HCT116 (cell line): ENCODE results near the gene PABPC3.

Experiments
- JUND ChIP-seq: IDR thresholded peaks from 2 replicates; pipeline ENCODE4 v1.6.1; 2012
- POLR2A ChIP-seq: IDR thresholded peaks from 2 replicates; pipeline ENCODE4 v1.7.0; 2011; ENCODE audit warnings: borderline replicate concordance; ENCODE audit not compliant: insufficient read depth, insufficient read length; ENCODE audit errors: extremely low read depth
- SP1 ChIP-seq: IDR thresholded peaks from 2 replicates; pipeline ENCODE4 v1.6.1; 2012; ENCODE audit warnings: low read depth
- TCF7L2 ChIP-seq: IDR thresholded peaks from 2 replicates; pipeline ENCODE4 v1.7.0; 2011; ENCODE audit warnings: borderline replicate concordance, inconsistent platforms; ENCODE audit not compliant: insufficient read depth, insufficient read length; ENCODE audit errors: extremely low read depth
- TF ChIP-seq, protein P1 (sequence below), 3 experiments: fragments of 200-600 bp in 1 of 3; sonication (generic) in 1 of 3; IDR thresholded peaks in 2 of 3; conservative IDR thresholded peaks in 1 of 3; 2 replicates each; pipeline ENCODE4 v1.5.1; 2012 to 2017; ENCODE audit warnings: low read depth in 2 of 3, low read length in 2 of 3, antibody characterized with exemption in 1 of 3, borderline replicate concordance in 1 of 3, control low read depth in 1 of 3, mild to moderate bottlenecking in 1 of 3, mixed read lengths in 1 of 3, mixed run types in 1 of 3, moderate library complexity in 1 of 3; ENCODE audit not compliant: insufficient read depth in 1 of 3

DNA sequence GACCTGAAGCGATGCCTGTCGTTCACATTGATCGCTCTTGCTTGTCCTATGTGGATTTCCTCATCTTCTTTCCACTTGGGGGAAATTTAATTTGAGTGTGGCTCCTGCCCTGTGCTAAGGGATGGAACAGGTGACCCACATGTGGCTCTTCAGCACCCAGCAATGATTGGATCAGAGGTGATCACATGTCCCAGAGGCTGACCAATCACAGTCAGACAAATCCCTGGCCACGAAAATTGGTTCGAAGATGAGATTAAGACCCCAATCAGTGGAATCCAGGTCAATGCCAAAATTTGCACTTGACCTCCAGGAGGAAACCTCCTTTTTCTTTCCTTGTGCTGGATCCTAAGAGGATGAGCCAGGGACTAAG is 52.5 kb downstream of the PABPC3 start:
- TF ChIP-seq TCF7L2 (no peak), JUND (no peak), POLR2A (no peak), SP1 (no peak)
- TF ChIP-seq, protein P1, sequence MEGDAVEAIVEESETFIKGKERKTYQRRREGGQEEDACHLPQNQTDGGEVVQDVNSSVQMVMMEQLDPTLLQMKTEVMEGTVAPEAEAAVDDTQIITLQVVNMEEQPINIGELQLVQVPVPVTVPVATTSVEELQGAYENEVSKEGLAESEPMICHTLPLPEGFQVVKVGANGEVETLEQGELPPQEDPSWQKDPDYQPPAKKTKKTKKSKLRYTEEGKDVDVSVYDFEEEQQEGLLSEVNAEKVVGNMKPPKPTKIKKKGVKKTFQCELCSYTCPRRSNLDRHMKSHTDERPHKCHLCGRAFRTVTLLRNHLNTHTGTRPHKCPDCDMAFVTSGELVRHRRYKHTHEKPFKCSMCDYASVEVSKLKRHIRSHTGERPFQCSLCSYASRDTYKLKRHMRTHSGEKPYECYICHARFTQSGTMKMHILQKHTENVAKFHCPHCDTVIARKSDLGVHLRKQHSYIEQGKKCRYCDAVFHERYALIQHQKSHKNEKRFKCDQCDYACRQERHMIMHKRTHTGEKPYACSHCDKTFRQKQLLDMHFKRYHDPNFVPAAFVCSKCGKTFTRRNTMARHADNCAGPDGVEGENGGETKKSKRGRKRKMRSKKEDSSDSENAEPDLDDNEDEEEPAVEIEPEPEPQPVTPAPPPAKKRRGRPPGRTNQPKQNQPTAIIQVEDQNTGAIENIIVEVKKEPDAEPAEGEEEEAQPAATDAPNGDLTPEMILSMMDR (IDR thresholded peaks at IDR 0.05 in 2 of 3, conservative IDR thresholded peaks at IDR 0.05 in 1 of 3; ENCODE audit: borderline replicate concordance in 1 of 3, insufficient read depth in 1 of 3, low read depth in 2 of 3, low read length in 2 of 3): no peak
